ENCODE results near the gene EEFSEC.

Gene EEFSEC

GRCh38 chr3:128201158-128201755 is 48.0 kb downstream of the EEFSEC start:
- DNase-seq (ENCODE audit: extremely low spot score), result no peak
- POLR2A ChIA-PET, result no interaction called here
- CTCF ChIA-PET, result no interaction called here
- TF ChIP-seq NFRKB (IDR thresholded peaks at IDR 0.05) (no peak), HDGF (IDR thresholded peaks at IDR 0.05; ENCODE audit: borderline replicate concordance) (no peak), PKNOX1 (IDR thresholded peaks at IDR 0.05) (no peak), SP1 (IDR thresholded peaks at IDR 0.05) (no peak), FOXM1 (IDR thresholded peaks at IDR 0.05; ENCODE audit: borderline replicate concordance) (no peak), TARDBP (IDR thresholded peaks at IDR 0.05) (no peak), ELF4 (IDR thresholded peaks at IDR 0.05) (no peak), CTBP1 (IDR thresholded peaks at IDR 0.05; ENCODE audit: borderline replicate concordance) (no peak), LEF1 (IDR thresholded peaks at IDR 0.05; ENCODE audit: borderline replicate concordance) (no peak), FOXK2 (IDR thresholded peaks at IDR 0.05) (no peak), FOXA1 (IDR thresholded peaks at IDR 0.05) (no peak), SUZ12 (IDR thresholded peaks at IDR 0.05) (no peak), ZNF384 (IDR thresholded peaks at IDR 0.05) (no peak), ARNT (IDR thresholded peaks at IDR 0.05) (no peak), L3MBTL2 (conservative IDR thresholded peaks at IDR 0.05) (no peak), BHLHE40 (IDR thresholded peaks at IDR 0.05; ENCODE audit: borderline replicate concordance) (no peak)

GRCh38 chr3:128203169-128203568 is 49.9 kb downstream of the EEFSEC start:
- CTCF ChIA-PET, result no interaction called here
- POLR2A ChIA-PET, result no interaction called here
- no peak for TF ChIP-seq PKNOX1 (IDR thresholded peaks at IDR 0.05)
- TF ChIP-seq L3MBTL2 (conservative IDR thresholded peaks at IDR 0.05), result no peak
- TF ChIP-seq ELF4 (IDR thresholded peaks at IDR 0.05), result no peak
- TF ChIP-seq BHLHE40 (IDR thresholded peaks at IDR 0.05; ENCODE audit: borderline replicate concordance), result no peak
- TF ChIP-seq CTBP1 (IDR thresholded peaks at IDR 0.05; ENCODE audit: borderline replicate concordance), result no peak
- TF ChIP-seq NFRKB (IDR thresholded peaks at IDR 0.05), result no peak
- no peak for TF ChIP-seq FOXA1 (IDR thresholded peaks at IDR 0.05)
- TF ChIP-seq TARDBP (IDR thresholded peaks at IDR 0.05), result no peak
- no peak for TF ChIP-seq ZNF384 (IDR thresholded peaks at IDR 0.05)
- no peak for TF ChIP-seq SUZ12 (IDR thresholded peaks at IDR 0.05)
- TF ChIP-seq ARNT (IDR thresholded peaks at IDR 0.05), result no peak
- TF ChIP-seq FOXK2 (IDR thresholded peaks at IDR 0.05), result no peak
- no peak for TF ChIP-seq FOXM1 (IDR thresholded peaks at IDR 0.05; ENCODE audit: borderline replicate concordance)
- TF ChIP-seq LEF1 (IDR thresholded peaks at IDR 0.05; ENCODE audit: borderline replicate concordance), result no peak
- no peak for TF ChIP-seq SP1 (IDR thresholded peaks at IDR 0.05)
- DNase-seq (ENCODE audit: extremely low spot score), result no peak

GRCh38 chr3:128205558-128206145 is 52.4 kb downstream of the EEFSEC start:
- TF ChIP-seq TARDBP (IDR thresholded peaks at IDR 0.05) (no peak), NFRKB (IDR thresholded peaks at IDR 0.05) (no peak), LEF1 (IDR thresholded peaks at IDR 0.05; ENCODE audit: borderline replicate concordance) (no peak), HDGF (IDR thresholded peaks at IDR 0.05; ENCODE audit: borderline replicate concordance) (no peak), ELF4 (IDR thresholded peaks at IDR 0.05) (no peak), BHLHE40 (IDR thresholded peaks at IDR 0.05; ENCODE audit: borderline replicate concordance) (no peak), SUZ12 (IDR thresholded peaks at IDR 0.05) (no peak), PKNOX1 (IDR thresholded peaks at IDR 0.05) (no peak), FOXM1 (IDR thresholded peaks at IDR 0.05; ENCODE audit: borderline replicate concordance) (no peak), ARNT (IDR thresholded peaks at IDR 0.05) (no peak), FOXA1 (IDR thresholded peaks at IDR 0.05) (no peak)
- CTCF ChIA-PET, result no interaction called here

GRCh38 chr3:128207951-128208350 is 54.7 kb downstream of the EEFSEC start:
- POLR2A ChIA-PET, result no interaction called here
- DNase-seq (ENCODE audit: extremely low spot score), result no peak
- TF ChIP-seq L3MBTL2 (conservative IDR thresholded peaks at IDR 0.05), result no peak
- no peak for TF ChIP-seq SP1 (IDR thresholded peaks at IDR 0.05)
- TF ChIP-seq NFRKB (IDR thresholded peaks at IDR 0.05), result no peak
- TF ChIP-seq HDGF (IDR thresholded peaks at IDR 0.05; ENCODE audit: borderline replicate concordance), result no peak
- no peak for TF ChIP-seq FOXK2 (IDR thresholded peaks at IDR 0.05)
- no peak for TF ChIP-seq FOXM1 (IDR thresholded peaks at IDR 0.05; ENCODE audit: borderline replicate concordance)
- no peak for TF ChIP-seq SUZ12 (IDR thresholded peaks at IDR 0.05)
- no peak for TF ChIP-seq ZNF384 (IDR thresholded peaks at IDR 0.05)
- no peak for TF ChIP-seq LEF1 (IDR thresholded peaks at IDR 0.05; ENCODE audit: borderline replicate concordance)
- CTCF ChIA-PET, result no interaction called here

More at GRCh38 chr3:128205558-128206145, 52.4 kb downstream of the EEFSEC start:
- POLR2A ChIA-PET, result no interaction called here
- no peak for DNase-seq (ENCODE audit: extremely low spot score)

- no peak for DNase-seq (ENCODE audit: extremely low spot score)
- TF ChIP-seq PKNOX1 (IDR thresholded peaks at IDR 0.05) (no peak), SUZ12 (IDR thresholded peaks at IDR 0.05) (no peak), ARNT (IDR thresholded peaks at IDR 0.05) (no peak), FOXA1 (IDR thresholded peaks at IDR 0.05) (no peak)
- CTCF ChIA-PET, result no interaction called here
- POLR2A ChIA-PET, result no interaction called here
These were observed 57.4 kb downstream of the EEFSEC start for GRCh38 chr3:128210711-128211110.

GRCh38 chr3:128214056-128214455 is 60.8 kb downstream of the EEFSEC start:
- no peak for DNase-seq (ENCODE audit: extremely low spot score)
- ChIA-PET CTCF (no interaction called here), POLR2A (no interaction called here)
- TF ChIP-seq CTBP1 (IDR thresholded peaks at IDR 0.05; ENCODE audit: borderline replicate concordance), result no peak
- TF ChIP-seq L3MBTL2 (conservative IDR thresholded peaks at IDR 0.05), result no peak
- TF ChIP-seq SP1 (IDR thresholded peaks at IDR 0.05), result no peak
- TF ChIP-seq FOXK2 (IDR thresholded peaks at IDR 0.05), result no peak
- no peak for TF ChIP-seq FOXM1 (IDR thresholded peaks at IDR 0.05; ENCODE audit: borderline replicate concordance)
- TF ChIP-seq BHLHE40 (IDR thresholded peaks at IDR 0.05; ENCODE audit: borderline replicate concordance), result no peak
- no peak for TF ChIP-seq ARNT (IDR thresholded peaks at IDR 0.05)
- TF ChIP-seq SUZ12 (IDR thresholded peaks at IDR 0.05), result no peak
- no peak for TF ChIP-seq FOXA1 (IDR thresholded peaks at IDR 0.05)
- TF ChIP-seq TARDBP (IDR thresholded peaks at IDR 0.05), result no peak
- no peak for TF ChIP-seq LEF1 (IDR thresholded peaks at IDR 0.05; ENCODE audit: borderline replicate concordance)
- TF ChIP-seq NFRKB (IDR thresholded peaks at IDR 0.05), result no peak
- no peak for TF ChIP-seq PKNOX1 (IDR thresholded peaks at IDR 0.05)
- TF ChIP-seq ZNF384 (IDR thresholded peaks at IDR 0.05), result no peak
- TF ChIP-seq HDGF (IDR thresholded peaks at IDR 0.05; ENCODE audit: borderline replicate concordance), result no peak
- TF ChIP-seq ELF4 (IDR thresholded peaks at IDR 0.05), result no peak

All from HEK293T (cell line).